Nephron progenitor cell (in vitro differentiated cells): ENCODE measurements around the gene ST6GAL1.

Experiments used
- DNase-seq: peaks from one replicate; pipeline ENCODE4 v3.0.0; 2021
- H3K27ac Mint-ChIP-seq: 2 replicates; pipeline ENCODE4 v1.8.0; 2021; ENCODE audit warnings: mild to moderate bottlenecking, moderate library complexity, mixed read lengths
- H3K27me3 Mint-ChIP-seq: 2 replicates; pipeline ENCODE4 v1.8.0; 2021; ENCODE audit warnings: mild to moderate bottlenecking, low read depth, mixed read lengths; ENCODE audit not compliant: poor library complexity
- H3K36me3 Mint-ChIP-seq: 2 replicates; pipeline ENCODE4 v1.8.0; 2021; ENCODE audit warnings: low read depth, mixed read lengths
- H3K4me1 Mint-ChIP-seq: 2 replicates; pipeline ENCODE4 v1.8.0; 2021; ENCODE audit warnings: mixed read lengths
- H3K4me3 Mint-ChIP-seq: 2 replicates; pipeline ENCODE4 v1.8.0; 2021; ENCODE audit warnings: mild to moderate bottlenecking, moderate library complexity, mixed read lengths
- H3K9me3 Mint-ChIP-seq: 2 replicates; pipeline ENCODE4 v1.8.0; 2021; ENCODE audit warnings: mild to moderate bottlenecking, moderate library complexity, mixed read lengths
- TF ChIP-seq, protein P1 (sequence below): fragments of 200-600 bp; sonication (generic); IDR thresholded peaks from 2 replicates; pipeline ENCODE4 v1.5.0; 2021; ENCODE audit warnings: antibody characterized with exemption

The ST6GAL1 gene

DNA sequence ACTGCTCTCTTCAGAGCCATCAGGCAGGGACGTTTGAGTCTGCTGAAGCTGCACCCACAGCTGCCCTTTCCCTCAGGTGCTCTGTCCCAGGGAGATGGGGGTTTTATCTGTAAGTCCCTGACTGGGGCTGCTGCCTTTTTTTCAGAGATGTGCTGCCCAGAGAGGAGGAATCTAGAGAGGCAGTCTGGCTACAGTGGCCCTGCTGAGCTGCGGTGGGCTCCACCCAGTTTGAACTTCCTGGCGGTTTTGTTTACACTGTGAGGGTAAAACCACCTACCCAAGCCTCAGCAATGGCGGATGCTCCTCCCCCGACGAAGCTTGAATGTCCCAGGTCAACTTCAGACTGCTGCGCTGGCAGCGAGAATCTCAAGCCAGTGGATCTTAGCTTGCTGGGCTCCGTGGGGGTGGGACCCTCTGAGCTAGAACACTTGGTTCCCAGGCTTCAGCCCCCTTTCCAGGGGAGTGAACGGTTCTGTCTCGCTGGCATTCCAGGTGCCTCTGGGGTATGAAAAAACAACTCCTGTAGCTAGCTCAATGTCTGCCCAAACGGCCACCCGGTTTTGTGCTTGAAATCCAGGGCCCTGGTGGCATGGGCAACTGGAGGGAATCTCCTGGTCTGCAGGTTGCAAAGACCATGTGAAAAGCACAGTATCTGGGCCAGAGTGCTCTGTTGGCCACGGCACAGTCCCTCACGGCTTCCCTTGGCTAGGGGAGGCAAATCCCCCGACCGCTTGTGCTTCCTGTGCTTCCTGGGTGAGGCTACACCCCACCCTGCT lies 21.1 kb upstream of the ST6GAL1 start:
- no peak for DNase-seq
- peaks cover 20% of the 10 kb centered on the region for H3K36me3 Mint-ChIP-seq
- TF ChIP-seq, protein P1, sequence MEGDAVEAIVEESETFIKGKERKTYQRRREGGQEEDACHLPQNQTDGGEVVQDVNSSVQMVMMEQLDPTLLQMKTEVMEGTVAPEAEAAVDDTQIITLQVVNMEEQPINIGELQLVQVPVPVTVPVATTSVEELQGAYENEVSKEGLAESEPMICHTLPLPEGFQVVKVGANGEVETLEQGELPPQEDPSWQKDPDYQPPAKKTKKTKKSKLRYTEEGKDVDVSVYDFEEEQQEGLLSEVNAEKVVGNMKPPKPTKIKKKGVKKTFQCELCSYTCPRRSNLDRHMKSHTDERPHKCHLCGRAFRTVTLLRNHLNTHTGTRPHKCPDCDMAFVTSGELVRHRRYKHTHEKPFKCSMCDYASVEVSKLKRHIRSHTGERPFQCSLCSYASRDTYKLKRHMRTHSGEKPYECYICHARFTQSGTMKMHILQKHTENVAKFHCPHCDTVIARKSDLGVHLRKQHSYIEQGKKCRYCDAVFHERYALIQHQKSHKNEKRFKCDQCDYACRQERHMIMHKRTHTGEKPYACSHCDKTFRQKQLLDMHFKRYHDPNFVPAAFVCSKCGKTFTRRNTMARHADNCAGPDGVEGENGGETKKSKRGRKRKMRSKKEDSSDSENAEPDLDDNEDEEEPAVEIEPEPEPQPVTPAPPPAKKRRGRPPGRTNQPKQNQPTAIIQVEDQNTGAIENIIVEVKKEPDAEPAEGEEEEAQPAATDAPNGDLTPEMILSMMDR: no peak
- no peak overlapping the region for H3K4me3 Mint-ChIP-seq
- peaks cover 18% of the 10 kb centered on the region for H3K4me1 Mint-ChIP-seq
- peaks cover 57% of the 10 kb centered on the region for H3K9me3 Mint-ChIP-seq
- peaks cover 12% of the 10 kb centered on the region for H3K27me3 Mint-ChIP-seq
- no peak overlapping the region for H3K27ac Mint-ChIP-seq

DNA sequence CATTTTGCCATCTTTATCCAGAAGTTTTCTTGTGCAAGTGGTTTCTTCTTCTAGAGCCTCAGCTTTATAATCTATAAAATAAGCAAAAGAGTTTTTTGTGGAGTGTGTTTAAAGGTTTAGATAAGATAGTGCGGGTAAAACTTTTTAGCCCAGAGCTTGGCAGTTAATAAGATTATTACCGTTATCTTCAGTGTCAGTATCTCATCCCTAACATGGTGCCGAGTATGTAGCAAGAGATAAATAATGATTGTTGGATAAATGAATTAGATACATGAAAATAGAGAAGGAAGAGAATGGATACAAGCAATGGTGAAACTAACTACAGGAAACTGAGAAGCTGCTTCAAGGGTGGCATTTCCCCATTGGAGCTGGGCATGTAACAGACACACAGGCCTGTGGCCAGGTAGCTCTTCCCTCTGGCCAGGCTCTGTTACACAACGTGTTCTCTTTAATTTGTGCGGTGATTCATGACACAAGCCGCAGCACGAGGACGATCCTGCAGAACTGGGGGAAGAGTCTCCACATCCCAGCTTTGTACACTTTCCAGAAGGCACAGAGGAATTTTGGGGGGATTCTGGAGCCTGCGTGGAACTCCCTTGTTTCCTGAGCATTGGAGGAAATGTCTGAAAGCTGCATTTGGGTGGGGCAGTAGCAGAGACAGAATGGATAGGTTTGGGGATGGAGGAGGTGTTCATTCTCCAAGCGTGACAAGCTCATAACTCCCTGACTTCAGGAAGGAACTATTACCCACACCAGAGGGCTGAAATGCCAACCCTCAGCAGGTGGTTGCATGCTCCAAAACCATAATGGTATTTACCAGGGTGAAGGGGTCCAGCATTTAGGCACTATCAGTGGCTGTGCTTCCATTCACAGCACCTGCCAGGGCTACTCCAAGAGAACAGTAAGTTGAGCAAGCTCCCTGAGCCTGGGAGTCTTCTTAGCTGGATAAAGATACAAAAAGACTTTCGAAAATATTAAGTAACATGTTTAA lies 14.2 kb upstream of the ST6GAL1 start:
- Mint-ChIP-seq H3K4me1 (peaks cover 26% of the 10 kb centered on the region), H3K27me3 (peaks cover 13% of the 10 kb centered on the region), H3K27ac (peak overlapping the region; percentile 84), H3K9me3 (peaks cover 13% of the 10 kb centered on the region), H3K36me3 (no peaks in the 10 kb centered on the region), H3K4me3 (no peak overlapping the region)
- TF ChIP-seq, protein P1: no peak
- DNase-seq: no peak

GRCh38 chr3:186917512-186918312 lies 12.6 kb upstream of the ST6GAL1 start:
- Mint-ChIP-seq H3K4me1 (peaks cover 37% of the 10 kb centered on the region), H3K36me3 (no peaks in the 10 kb centered on the region), H3K4me3 (no peak overlapping the region), H3K27me3 (peaks cover 13% of the 10 kb centered on the region), H3K9me3 (peaks cover 8% of the 10 kb centered on the region), H3K27ac (peak overlapping the region; percentile 65)
- TF ChIP-seq, protein P1: no peak
- DNase-seq: no peak

DNA sequence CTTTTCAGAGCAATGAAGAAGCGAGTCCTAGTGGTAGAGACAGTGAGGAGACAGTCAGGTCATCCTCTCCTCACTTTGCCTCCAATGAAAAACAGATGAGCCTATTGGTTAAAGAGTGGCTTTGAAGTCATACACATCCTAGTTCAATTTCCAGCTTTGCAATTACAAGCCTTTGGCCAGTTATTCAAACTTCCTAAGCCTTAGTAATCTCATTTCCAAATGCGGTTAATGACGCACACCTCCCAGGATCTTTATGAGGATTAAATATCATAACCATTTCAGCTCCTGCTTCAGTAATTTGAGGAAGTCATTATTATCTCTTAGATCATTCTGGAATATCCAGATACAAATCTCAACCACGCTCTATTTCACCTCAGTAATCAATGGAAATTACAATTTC lies 10.0 kb upstream of the ST6GAL1 start:
- Mint-ChIP-seq H3K4me3 (no peak overlapping the region), H3K27me3 (peaks cover 5% of the 10 kb centered on the region), H3K36me3 (no peaks in the 10 kb centered on the region), H3K4me1 (peaks cover 48% of the 10 kb centered on the region), H3K9me3 (no peaks in the 10 kb centered on the region), H3K27ac (no peak overlapping the region)
- TF ChIP-seq, protein P1: no peak
- no peak for DNase-seq

DNA sequence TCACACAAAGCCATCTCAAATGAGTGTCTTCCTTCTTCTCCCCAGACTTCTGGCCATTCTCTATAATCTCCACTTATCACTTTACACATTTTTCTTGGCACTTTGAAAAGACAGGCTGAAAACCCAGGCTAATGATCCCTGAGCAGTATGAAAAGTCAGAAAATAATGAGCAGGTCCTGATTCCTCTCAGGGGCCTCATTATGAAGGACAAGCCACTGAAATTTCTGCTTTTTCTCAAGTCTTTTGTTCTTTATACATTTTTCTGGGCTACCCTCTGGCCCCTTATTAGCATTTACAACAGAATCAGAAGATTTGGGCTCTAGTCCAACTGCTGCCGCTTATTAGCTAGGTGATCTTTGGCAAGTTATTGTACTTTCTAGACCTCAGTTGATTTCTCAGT lies 9.5 kb upstream of the ST6GAL1 start:
- no peaks in the 10 kb centered on the region for H3K9me3 Mint-ChIP-seq
- no peaks in the 10 kb centered on the region for H3K36me3 Mint-ChIP-seq
- H3K4me1 Mint-ChIP-seq: peaks cover 48% of the 10 kb centered on the region
- TF ChIP-seq, protein P1: no peak
- H3K27ac Mint-ChIP-seq: no peak overlapping the region
- H3K27me3 Mint-ChIP-seq: peaks cover 5% of the 10 kb centered on the region
- no peak for DNase-seq
- H3K4me3 Mint-ChIP-seq: no peak overlapping the region
